ENCODE measurements around the gene SLC26A1. TPM values are rescaled to one million over a fixed set of nuclear protein-coding genes. Genes with fewer than 3 reads are reported as not detected.

Gene SLC26A1
- polyA plus RNA-seq, 1 donor from 2014 or later = 0.12 TPM

DNA sequence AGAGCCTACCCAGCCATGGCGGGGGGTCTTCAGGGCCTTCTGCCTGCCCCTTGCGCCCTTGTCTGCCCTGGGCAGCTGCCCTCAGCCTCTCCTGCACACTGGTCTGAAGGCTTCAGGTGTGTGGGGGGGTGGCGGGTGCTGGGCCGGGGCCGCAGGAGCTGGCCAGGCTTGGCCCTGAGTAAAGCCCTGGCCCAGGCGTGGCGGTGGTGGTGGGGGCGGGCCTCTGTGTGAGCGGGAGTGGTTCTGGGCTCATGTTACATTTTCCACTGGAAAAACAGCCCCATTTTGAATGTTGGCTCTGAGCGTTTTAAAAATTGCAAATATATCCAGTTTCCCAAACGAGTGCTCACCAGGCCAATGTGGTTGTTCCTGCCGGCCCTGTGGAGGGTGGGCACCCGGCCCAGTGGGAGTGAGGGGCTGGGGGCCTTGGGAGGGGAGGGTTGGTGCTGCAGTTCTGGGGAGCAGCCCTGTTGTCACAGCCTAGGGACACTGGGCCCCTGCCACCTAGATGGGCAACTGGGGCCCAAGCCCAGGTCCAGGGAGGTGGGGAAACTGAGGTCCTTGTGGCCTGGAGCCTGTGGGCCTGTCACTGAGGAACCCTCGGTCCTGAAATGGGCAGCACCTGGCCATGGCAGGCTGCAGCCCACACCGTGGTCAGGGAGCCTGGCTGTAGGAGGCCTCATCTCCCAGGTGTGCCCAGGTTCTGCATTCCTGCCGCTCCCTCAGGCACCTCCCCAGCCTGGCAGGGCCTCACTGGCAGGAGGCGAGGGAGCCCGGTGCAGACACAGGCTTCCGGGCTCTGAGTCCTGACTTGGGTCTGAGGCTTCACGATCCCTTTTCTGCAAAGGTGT, 46.5 kb upstream of the SLC26A1 start:
- Histone ChIP-seq H4K20me1 (ENCODE audit: insufficient read depth) (no peaks in the 10 kb centered on the region), H3K4me2 (ENCODE audit: low read length) (no peak overlapping the region), H3K4me3 (ENCODE audit: low read length) (no peak overlapping the region), H3K9ac (ENCODE audit: low read length) (no peak overlapping the region), H3K9me3 (ENCODE audit: low read length) (no peaks in the 10 kb centered on the region), H2AFZ (ENCODE audit: low read depth, low read length) (no peak overlapping the region), H3K9me2 (ENCODE audit: insufficient read depth, low read length) (no peaks in the 10 kb centered on the region), H3K36me3 (ENCODE audit: insufficient read depth, low read length) (no peaks in the 10 kb centered on the region), H3K79me2 (replicated peaks; ENCODE audit: insufficient read depth, low read length) (no peaks in the 10 kb centered on the region), H3K27ac (ENCODE audit: low read length) (no peak overlapping the region), H3K27me3 (ENCODE audit: insufficient read depth, low read depth, low read length) (no peaks in the 10 kb centered on the region), H3F3A (ENCODE audit: insufficient read depth, low read length, poor library complexity, severe bottlenecking) (no peaks in the 10 kb centered on the region)
- TF ChIP-seq POLR2AphosphoS5 (IDR thresholded peaks at IDR 0.05) (no peak), EZH2 (IDR thresholded peaks at IDR 0.05; ENCODE audit: borderline replicate concordance, insufficient read depth, low read length, poor library complexity, severe bottlenecking) (no peak), SMC3 (conservative IDR thresholded peaks at IDR 0.05; ENCODE audit: poor library complexity) (no peak), RAD21 (conservative IDR thresholded peaks at IDR 0.05) (no peak), TAF1 (IDR thresholded peaks at IDR 0.05; ENCODE audit: low read depth) (no peak), EP300 (conservative IDR thresholded peaks at IDR 0.05; ENCODE audit: poor library complexity, severe bottlenecking) (no peak), MXI1 (conservative IDR thresholded peaks at IDR 0.05; ENCODE audit: poor library complexity, severe bottlenecking) (no peak)
- TF ChIP-seq, protein P1, sequence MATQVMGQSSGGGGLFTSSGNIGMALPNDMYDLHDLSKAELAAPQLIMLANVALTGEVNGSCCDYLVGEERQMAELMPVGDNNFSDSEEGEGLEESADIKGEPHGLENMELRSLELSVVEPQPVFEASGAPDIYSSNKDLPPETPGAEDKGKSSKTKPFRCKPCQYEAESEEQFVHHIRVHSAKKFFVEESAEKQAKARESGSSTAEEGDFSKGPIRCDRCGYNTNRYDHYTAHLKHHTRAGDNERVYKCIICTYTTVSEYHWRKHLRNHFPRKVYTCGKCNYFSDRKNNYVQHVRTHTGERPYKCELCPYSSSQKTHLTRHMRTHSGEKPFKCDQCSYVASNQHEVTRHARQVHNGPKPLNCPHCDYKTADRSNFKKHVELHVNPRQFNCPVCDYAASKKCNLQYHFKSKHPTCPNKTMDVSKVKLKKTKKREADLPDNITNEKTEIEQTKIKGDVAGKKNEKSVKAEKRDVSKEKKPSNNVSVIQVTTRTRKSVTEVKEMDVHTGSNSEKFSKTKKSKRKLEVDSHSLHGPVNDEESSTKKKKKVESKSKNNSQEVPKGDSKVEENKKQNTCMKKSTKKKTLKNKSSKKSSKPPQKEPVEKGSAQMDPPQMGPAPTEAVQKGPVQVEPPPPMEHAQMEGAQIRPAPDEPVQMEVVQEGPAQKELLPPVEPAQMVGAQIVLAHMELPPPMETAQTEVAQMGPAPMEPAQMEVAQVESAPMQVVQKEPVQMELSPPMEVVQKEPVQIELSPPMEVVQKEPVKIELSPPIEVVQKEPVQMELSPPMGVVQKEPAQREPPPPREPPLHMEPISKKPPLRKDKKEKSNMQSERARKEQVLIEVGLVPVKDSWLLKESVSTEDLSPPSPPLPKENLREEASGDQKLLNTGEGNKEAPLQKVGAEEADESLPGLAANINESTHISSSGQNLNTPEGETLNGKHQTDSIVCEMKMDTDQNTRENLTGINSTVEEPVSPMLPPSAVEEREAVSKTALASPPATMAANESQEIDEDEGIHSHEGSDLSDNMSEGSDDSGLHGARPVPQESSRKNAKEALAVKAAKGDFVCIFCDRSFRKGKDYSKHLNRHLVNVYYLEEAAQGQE (IDR thresholded peaks at IDR 0.05; ENCODE audit: borderline replicate concordance) = no peak
- TF ChIP-seq, protein P2, sequence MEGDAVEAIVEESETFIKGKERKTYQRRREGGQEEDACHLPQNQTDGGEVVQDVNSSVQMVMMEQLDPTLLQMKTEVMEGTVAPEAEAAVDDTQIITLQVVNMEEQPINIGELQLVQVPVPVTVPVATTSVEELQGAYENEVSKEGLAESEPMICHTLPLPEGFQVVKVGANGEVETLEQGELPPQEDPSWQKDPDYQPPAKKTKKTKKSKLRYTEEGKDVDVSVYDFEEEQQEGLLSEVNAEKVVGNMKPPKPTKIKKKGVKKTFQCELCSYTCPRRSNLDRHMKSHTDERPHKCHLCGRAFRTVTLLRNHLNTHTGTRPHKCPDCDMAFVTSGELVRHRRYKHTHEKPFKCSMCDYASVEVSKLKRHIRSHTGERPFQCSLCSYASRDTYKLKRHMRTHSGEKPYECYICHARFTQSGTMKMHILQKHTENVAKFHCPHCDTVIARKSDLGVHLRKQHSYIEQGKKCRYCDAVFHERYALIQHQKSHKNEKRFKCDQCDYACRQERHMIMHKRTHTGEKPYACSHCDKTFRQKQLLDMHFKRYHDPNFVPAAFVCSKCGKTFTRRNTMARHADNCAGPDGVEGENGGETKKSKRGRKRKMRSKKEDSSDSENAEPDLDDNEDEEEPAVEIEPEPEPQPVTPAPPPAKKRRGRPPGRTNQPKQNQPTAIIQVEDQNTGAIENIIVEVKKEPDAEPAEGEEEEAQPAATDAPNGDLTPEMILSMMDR (IDR thresholded peaks at IDR 0.05; ENCODE audit: poor library complexity, severe bottlenecking) = no peak

DNA sequence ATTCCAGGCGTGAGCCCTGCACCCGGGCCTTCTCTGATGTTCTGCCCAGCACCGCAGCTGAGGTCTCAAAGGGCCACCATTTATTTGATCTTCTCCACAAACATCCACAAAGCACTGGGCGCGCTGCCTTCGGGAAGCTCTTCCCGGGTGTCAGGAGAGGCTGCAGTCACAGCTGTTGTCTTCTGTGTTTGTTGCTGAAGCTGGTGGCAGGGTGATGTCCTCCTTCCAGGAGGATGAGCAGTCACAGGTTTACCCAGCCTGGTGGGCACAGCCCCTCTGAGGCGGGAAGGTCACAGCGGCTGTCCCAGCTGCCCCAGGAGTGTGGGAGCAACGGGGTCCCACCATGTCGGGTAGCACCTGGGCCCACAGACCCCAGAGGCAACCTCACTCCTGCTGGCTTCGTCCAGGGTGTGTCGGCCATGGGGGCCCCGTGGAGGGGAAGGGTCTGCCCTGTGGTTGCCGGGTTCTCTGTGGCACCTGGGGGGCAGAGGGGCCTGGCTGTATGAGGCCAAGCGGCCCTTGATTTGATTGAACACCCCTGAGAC, 45.8 kb upstream of the SLC26A1 start:
- no peaks in the 10 kb centered on the region for H3K9me3 ChIP-seq (ENCODE audit: low read length)
- no peak overlapping the region for H3K27ac ChIP-seq (ENCODE audit: low read length)
- no peaks in the 10 kb centered on the region for H3K27me3 ChIP-seq (ENCODE audit: insufficient read depth, low read depth, low read length)
- H2AFZ ChIP-seq (ENCODE audit: low read depth, low read length) = no peak overlapping the region
- no peak overlapping the region for H3K4me2 ChIP-seq (ENCODE audit: low read length)
- no peak overlapping the region for H3K4me3 ChIP-seq (ENCODE audit: low read length)
- no peaks in the 10 kb centered on the region for H3K9me2 ChIP-seq (ENCODE audit: insufficient read depth, low read length)
- no peak for TF ChIP-seq MXI1 (conservative IDR thresholded peaks at IDR 0.05; ENCODE audit: poor library complexity, severe bottlenecking)
- TF ChIP-seq, protein P1 (IDR thresholded peaks at IDR 0.05; ENCODE audit: borderline replicate concordance) = no peak
- no peak overlapping the region for H3K9ac ChIP-seq (ENCODE audit: low read length)
- H3K79me2 ChIP-seq (replicated peaks; ENCODE audit: insufficient read depth, low read length) = no peaks in the 10 kb centered on the region
- H3F3A ChIP-seq (ENCODE audit: insufficient read depth, low read length, poor library complexity, severe bottlenecking) = no peaks in the 10 kb centered on the region
- no peaks in the 10 kb centered on the region for H3K36me3 ChIP-seq (ENCODE audit: insufficient read depth, low read length)
- no peaks in the 10 kb centered on the region for H4K20me1 ChIP-seq (ENCODE audit: insufficient read depth)

All from neural cell (in vitro differentiated cells).